HUDEP-2 (cell line): ENCODE measurements around the gene VCL.
A peak's percentile ranks its signal among the peaks of the same experiment; 100 is the strongest.

Source experiments
- DNase-seq, 76 experiments: peaks; one replicate each; lab custom pipeline; 2025; ENCODE audit not compliant: unreplicated experiment in 76 of 76; lab: John Stamatoyannopoulos, UW

Gene VCL

DNA sequence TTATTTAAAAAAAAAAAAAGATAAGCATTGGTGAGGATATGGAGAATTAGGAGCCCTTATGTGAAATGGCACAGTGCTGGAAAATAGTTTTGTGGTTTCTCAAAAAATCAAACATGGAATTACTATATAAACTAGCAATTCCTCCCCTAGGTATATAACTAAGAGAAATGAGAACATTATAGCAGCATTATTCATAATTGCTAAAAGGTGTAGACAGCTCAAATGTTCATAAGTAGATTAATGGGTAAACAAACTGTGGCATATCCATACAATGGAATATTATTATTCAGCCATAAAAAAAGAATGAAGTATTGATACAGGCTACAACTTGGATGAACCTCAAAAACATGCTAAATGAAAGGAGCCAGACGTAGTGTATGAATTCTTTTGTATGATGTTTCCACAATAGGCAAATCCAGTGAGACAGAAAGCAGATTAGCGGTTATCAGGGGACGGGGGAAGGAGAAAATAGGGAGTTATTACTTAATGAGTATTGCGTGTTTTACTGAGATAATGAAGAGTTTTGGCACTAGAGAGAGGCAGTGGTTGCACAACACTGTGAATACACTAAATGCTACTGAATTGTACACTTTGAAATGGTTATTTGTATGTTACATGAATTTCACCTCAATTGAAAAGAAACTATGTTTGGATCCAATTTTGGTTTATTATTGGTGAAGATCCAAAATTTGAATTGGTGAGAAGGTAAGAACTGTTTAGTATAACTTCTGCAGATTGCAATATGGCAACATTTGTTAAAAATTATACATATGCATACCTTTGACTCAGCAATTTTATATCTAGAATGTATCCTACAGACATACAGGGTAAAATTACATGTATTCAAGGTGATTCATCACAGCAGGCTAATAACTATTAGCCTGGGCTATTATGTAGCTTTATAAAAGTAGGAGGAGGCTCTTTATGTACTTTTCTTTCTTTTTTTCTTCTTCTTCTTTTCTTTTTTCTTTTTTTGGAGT is 69.7 kb downstream of the VCL start:
- DNase-seq = peak in 40 of 76 experiments; percentile 1 to 82 (median 34)

DNA sequence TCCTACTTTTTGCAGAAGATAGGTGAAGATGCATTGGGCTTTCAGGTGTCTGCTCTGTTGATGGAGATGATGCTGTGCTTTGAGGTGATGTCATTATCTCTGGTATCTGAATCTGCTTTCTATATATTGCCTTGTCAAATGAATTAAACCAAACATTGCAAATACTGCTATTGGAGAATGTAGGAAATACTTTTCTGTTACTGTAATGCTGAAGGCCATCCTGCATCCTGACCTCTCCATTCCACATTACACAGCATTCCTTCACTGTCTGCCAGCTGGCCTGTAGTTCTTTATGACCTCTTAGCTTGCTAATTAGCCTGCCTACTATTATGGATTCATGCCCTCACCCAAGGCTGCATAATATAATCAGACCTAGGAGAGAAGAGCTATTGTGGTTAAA is 73.2 kb downstream of the VCL start:
- DNase-seq = no peak

DNA sequence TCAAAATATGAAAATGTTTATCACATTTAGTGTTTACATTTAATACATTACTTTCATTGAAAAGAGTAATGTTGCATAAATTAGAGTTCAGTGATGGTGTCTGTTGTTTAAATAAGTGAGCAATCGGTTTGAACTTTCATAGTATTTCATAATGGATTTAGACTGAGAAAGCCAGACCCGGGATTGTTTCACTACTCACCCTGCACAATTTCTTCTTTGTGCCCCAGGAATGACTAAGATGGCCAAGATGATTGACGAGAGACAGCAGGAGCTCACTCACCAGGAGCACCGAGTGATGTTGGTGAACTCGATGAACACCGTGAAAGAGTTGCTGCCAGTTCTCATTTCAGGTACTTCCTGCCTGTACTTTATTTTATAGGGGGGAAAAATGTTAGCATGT is 74.6 kb downstream of the VCL start:
- no peak for DNase-seq

DNA sequence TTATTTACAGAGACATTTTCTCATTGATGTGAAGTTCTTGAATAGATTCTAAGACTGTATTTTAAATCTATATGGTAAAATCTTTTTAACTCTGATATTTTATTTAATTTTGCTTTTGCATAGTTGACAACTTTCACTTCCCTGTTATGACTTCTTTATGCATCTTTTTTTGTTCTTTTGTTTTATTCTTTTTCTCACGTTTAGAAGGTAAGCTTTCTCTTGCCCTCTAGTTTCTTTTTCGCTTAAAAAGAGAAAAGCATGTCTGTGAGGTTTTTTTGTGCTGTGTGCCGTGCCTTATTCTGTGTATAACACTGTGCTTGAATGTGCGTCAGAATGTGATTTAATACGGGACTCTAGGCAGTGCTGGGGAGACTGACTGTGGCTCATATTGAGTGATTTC is 78.0 kb downstream of the VCL start:
- DNase-seq = no peak

DNA sequence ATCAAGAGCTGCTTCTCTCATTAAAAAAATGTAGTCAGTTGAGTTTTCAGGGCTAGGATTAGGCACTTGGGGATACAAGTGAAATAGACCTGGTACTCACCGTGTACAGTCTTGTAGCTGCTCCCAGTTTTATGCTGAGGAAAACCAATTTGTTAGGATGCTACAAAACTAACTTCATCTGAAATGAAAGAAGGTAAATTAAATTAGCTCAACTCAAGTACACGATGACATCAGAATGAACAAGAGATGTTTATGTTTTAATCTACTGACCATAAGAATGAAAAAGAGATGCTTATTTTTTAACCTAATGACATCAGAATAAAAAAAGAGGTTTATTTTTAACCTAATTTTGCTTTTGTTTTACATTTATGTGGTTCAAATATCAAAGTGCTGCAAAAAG is 79.0 kb downstream of the VCL start:
- no peak for DNase-seq

DNA sequence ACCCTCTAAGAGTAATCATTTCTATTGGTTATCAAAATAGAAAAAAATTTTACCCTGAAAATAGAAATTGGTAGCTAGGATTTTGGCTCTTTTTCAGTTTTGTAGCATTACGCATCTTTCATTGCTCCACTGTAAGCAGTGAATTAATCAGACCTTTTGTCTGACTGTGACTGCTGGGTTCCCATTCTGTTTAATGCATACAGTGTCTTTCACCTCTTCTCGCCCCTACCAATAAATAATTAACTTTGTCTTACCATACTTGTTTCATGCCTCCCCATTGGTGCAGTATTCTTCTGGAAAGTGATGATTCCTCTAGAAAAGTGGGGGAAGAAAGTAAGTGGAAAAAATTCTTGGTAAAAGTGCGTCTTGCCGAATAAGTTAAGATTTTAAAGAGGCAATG is 79.5 kb downstream of the VCL start:
- DNase-seq = no peak

DNA sequence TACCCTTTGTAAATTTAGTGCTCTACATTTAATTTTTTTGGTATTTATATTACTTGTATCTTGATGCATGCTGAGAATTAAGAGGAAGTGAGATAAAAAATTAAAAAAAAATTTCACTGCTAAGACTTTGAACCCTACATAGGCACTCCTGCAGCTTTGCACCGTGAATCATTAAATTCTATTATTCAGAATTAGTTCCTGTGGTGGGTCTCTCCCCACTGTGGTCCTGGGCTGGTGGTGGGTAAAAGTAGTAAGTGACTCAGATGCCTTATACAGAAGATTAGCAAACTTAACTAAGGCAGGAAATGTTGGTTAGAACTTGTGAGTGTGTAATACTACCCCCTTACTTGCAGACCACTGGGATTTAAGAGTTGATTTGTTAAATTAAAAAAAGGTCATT is 80.1 kb downstream of the VCL start:
- DNase-seq = no peak

DNA sequence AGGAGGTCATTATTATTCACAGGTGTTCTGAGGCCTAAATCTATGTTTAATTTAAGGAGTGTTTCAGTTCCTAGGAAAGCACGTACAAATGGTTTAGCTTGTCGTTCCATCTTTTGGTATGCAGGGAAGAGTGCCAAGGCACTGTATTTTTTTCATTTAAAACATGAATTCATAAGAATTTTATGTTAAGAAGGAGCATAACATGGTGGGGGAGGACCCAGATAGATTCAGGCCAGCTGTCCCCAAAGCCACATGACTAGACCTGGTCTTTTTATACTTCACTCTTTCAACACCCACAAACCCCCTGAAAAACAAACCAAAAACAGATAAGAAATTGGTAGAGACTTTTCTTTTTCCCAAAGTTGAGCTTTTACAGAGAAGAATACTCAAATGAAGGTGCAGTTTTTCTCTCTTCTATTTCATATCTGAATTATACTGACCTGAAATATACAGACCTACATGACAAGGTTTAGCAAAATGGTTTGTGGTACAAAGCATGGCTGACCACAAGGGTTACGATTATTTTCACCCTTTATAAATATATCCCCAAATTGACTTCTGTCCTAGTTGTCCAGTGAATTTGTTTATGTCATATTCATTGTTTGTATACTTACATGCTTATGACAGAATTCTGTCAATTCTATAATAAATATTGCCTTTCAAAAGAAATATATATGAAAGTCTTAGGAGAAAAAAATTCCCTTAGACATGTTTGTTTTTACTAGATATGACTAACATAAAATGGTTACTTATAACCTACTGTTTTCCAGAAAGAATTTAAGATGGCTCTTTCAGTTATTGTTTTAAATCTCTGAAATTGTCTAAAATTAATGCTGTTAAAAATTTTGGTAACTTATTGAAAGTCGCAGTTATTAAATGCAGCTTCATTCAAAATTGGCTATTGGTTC is 81.4 kb downstream of the VCL start:
- no peak for DNase-seq

DNA sequence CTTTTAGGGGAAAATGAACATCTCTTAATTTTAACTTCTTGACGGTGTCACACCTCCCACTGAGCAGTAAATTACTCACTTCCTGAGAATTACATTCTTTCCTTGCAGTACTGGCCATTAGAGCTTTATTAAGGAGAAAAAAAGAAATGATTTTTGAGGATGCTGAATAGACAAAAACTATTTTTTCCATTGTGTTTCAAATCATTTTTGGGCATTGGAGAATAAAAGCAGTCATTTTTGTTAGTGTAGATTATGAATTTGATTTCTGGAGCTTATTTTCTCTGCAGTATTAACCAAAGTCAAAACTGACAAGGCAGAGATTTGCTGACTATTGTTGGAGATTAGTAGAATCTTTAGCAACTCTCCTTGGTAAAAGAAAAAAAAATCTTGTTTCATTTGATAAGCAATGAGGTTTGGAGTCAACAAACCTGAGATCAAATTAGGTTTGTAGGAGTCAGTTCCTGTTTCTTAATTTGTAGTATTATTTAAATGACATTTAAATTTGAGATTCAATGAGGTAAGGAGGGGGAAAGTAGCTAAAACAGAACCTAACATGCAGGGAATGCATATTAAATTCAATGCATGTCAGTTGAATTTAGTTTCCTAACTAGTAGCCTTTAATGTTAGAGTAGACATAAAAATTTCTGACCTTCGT is 82.1 kb downstream of the VCL start:
- no peak for DNase-seq

DNA sequence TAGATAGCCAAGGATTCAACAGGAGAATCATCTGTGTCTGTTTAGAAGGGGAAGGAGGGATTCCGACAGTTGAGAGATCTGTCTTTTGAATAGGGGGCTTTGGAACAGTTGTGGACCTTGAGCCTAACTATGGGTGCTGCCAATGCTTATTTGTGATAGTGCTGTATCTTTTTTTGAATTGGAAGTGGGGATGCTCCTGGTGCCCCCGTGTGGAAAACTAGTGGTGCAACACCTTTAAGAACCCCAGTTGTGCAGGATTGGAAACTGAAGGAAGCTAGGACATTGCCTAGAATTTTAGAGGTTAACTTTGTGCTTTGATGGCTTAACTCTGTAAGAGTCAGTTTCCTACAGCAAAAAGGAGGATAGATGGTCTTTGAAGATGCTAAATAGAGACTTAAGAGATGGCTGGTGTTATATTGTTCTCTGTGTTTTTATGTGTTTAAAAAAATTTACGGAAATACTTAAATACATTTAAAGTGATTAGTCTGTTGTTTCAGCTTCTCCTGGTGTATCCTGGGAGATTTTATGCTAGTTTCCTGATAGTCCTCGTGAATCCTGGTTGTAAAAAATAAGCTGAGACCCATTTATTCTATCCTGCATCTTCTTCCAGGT is 83.4 kb downstream of the VCL start:
- peak in 41 of 76 experiments; percentile 2 to 61 (median 25) for DNase-seq

DNA sequence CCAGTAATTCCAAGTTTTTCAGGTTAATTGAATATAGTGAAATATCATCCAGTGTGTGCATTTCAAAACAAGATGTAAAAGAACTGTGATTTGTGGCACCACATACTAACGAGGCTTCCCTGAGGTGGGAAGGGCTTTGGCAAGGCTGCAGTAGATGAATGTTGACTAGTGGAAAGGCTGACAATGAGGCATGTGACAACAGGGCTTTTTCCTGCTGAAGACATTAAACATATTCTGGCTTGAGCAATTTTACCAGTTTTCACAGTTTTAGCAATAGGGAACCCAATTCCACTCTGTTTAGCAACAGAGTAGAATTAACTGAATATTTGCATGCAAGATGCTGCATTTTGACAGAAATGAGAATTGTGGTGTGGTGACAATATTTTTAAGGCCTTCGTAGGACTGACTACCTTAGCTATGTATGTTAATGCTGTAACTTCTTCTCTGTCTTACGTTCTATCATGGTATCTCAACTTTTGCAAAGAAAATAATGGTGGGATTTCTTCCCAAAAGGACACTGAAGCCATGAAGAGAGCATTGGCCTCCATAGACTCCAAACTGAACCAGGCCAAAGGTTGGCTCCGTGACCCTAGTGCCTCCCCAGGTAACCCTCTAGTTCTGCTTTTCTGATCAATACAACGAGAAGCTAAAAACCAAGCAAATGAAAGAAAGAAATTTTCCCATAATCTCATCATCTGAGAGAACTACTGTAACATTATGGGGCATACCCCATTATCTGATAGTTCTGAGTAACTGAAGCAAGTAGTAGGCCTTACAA is 84.2 kb downstream of the VCL start:
- no peak for DNase-seq

DNA sequence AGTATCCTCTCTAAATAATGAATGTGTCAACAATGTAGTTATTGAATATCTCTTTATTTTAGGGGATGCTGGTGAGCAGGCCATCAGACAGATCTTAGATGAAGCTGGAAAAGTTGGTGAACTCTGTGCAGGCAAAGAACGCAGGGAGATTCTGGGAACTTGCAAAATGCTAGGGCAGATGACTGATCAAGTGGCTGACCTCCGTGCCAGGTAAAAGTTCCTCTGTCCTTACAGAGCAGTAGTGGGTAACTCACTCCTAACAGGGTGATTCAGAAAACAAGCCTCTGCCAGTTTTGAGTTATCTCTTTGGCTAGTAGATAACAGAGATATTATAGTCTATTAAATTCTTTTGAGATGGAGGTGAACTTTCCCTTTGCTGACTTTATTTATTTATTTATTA is 85.4 kb downstream of the VCL start:
- no peak for DNase-seq

DNA sequence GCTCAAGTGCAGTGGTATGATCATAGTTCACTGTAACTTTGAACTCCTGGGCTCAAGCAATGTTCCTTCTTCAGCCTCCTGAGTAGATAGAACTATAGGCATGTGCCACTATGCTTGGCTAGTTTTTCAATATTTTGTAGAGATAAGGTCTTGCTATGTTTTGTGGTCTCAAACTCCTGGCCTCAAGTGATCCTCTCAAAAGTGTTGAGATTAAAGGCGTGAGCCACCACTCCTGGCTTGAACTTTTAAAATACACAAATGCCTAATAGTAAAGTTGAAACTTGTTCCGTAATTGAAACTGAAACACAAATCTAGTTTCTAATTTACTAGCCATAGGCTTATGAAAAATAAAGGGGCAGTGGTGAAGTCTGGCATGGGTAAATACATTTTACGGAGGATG is 87.0 kb downstream of the VCL start:
- no peak for DNase-seq

DNA sequence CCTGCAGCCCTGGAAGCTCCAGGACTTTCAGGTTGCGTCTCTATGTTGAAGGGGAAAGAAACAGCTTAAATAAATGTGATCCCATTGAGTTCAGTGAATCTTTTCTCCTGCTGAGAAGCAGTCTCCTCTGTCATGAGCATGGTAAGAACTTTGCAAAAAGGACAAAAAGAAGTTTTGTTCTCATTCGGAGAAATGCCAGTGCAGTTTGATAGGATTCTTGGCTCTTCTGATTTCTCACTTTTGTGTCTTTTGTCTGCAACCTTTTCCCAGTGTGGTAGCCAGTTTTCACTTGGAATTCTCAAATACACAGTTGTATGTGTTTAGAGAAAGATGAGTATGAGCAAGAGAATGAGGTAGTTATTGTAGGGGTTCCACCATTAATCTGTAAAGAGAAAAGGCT is 88.4 kb downstream of the VCL start:
- DNase-seq = no peak

DNA sequence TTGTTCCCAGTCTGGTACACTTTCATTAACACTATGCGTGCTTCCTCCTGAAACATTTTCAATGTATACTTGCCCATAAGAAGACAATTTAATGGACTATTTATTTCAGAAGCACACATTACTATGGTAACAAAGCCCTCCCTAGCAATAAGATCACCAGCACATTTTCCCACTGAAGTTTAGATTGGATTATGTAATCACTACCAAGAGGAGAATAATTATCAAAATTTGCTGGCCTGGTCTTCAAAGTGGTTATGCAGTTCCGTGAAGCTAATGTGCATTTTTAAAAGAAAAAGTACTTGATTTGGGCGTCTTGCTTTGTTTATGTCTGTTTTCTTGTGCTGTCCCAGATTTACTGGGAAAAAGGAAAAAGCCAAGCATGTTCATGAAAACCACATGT is 90.8 kb downstream of the VCL start:
- no peak for DNase-seq

DNA sequence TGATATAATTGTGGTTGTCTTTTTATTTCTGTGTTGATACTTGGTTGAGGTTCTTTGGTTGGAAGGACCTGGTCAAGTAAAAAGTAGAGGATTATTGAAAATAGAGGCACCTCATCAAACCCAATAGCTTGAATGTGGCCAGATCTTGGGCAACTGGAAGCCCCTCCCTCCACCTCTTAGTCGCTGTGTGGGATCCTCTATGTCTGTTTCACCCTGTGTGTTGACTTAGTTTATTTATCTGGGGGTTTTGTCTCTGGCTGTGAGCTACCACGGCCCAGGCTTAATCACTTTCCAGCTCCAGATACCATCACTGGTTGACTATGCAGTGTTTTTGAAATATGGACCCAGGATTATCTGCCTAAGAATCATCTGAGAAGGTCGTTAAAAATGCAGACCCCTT is 94.5 kb downstream of the VCL start:
- DNase-seq = no peak

DNA sequence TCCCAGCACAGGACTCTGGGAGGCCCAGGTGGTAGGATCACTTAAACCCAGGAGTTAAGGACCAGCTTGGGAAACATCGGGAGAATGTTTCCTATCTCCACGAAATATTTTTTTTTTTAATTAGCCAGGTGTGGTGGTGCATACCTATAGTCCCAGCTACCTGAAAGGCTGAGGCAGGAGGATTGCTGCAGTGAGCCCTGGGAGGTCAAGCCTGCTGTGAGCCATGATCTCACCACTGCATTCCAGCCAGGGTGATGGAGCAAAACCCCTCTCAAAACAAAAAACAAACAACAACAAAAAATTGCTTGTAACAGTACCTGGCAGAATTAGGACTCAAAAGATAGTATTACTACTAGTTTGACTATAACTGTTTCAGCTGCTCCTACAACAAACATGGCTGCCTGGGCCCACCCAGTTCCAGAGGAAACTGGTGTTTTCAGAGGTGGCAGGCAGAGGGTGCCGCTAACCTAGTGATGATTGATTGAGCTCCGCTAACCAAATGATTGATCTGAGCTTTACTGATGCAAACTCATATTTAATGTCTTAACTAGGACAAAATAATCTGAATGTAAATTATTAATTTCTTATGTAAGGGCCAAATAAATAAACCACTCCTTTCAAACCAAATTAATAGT is 95.7 kb downstream of the VCL start:
- no peak for DNase-seq

DNA sequence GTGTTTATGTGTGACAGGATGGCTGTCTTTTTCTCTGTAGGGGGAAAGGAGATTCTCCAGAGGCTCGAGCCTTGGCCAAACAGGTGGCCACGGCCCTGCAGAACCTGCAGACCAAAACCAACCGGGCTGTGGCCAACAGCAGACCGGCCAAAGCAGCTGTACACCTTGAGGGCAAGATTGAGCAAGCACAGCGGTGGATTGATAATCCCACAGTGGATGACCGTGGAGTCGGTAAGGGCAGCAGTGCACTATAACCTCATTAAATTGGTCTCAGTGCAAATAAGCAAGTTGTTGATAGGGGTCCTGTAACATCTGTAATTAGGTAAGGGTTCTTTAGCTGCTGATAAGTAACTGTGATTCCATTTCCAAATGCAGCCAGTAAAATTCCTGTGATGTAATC is 96.3 kb downstream of the VCL start:
- no peak for DNase-seq

DNA sequence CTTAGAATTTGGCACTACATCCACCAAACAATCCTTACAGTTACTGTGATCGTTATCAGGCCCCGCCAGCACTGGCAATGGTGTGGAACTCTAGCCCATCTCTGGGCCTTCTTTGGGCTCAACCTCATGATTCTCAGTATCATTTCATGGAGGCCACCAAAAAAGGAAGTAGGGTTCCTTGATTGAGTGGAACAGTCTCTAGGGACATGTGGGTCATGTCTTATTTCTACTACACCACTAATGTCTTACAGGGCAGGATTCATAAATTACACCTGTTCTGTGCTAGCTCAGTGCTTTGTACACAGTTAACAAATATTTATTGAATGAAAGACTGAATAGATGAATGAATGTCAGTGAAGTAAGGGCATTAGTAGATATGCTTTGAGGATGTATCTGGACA is 98.9 kb downstream of the VCL start:
- peak in 1 of 76 experiments; percentile 3 for DNase-seq
